H4 (cell line): Measurements from ENCODE around the gene UBE2K. TPM values are rescaled to one million over a fixed set of nuclear protein-coding genes. Genes with fewer than 3 reads are reported as not detected.
"Not testable (repeated sequence)": the region's sequence is repeated elsewhere in the genome, so short reads cannot be mapped to it uniquely, and the experiment has no call there.

Experiments used
- DNase-seq: peaks from one replicate; pipeline ENCODE4 v3.0.0-alpha.2; 2015; ENCODE audit warnings: low spot score
- total RNA-seq: library from RNA; depleted of rRNA; stranded (reverse); fragments of >200 nt; shearing (Covaris generic); gene quantifications from 2 replicates; pipeline ENCODE4 v1.2.3, GENCODE V29; 2014; rRNA removed

Gene UBE2K
- total RNA-seq, 1 experiment from 2014 or later: 25.7 TPM

DNA sequence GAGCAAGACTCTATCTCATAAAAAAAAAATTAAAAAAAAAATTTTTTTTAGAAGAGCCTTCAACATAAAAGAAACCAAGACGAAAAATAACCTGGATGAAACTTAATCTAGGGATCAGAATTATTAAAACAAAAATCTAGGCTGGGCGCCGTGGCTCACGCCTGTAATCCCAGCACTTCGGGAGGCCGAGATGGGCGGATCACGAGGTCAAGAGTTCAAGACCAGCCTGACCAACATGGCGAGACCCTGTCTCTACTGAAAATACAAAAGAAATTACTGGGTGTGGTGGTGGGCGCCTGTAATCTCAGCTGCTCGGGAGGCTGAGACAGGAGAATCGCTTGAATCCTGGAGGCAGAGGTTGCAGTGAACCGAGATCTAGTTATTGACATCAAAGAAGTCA lies 95.0 kb downstream of the UBE2K start:
- DNase-seq: not testable (repeated sequence)

DNA sequence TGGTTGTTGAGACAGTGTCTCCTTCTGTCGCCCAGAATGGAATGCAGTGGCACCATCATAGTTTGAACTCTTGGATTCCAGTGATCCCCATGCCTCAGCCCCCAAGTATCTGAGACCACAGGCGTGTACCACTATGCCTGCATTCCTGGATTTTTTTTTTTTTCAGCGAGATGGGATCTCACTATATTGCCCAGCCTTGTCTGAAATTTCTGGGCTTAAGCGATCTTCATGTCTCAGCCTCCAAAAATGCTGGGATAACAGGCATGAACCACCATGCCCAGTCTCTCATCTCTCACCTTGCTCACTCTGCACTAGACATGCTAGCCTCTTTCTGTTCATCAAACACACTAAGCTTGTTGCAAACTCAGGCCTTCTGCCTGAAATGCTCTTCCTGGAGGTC lies 104.1 kb downstream of the UBE2K start:
- DNase-seq: no peak

DNA sequence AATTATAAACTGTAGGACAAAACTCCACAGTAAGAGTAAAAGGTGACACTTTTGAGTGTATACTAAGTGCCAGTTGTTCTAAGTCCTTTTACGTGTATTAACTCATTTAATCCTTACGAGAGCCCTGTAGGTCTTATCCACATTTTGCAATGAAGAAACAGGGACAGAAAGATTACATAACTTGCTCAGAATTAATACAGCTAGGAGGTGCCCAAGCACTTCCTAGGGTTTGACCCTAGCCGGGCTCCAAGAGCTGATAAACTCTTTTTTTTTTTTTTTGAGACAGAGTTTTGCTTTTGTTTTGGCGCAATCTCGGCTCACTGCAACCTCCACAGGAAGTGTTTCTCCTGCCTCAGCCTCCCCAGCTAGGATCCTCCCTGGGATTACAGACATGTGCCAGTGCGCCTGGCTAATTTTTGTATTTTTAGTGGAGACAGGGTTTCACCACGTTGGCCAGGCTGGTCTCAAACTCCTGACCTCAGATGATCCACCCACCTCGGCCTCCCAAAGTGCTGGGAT lies 110.4 kb downstream of the UBE2K start:
- DNase-seq: no peak

DNA sequence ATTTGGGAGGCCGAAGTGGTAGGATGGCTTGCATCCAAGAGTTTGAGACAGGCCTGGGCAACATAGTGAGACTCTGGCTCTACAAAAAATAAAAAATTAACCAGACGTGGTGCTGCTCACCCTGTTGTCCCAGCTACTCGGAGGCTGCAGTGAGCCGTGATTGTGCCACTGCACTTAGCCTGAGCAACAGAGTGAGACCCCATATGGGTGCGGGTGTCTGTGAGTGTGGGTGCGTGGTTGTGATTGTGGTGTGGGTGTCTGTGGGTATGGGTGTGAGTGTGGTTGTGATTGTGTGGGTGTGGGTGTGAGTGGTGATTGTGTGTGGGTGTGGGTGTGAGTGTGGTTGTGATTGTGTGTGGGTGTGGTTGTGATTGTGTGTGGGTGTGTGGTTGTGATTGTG lies 114.6 kb downstream of the UBE2K start:
- DNase-seq: no peak

DNA sequence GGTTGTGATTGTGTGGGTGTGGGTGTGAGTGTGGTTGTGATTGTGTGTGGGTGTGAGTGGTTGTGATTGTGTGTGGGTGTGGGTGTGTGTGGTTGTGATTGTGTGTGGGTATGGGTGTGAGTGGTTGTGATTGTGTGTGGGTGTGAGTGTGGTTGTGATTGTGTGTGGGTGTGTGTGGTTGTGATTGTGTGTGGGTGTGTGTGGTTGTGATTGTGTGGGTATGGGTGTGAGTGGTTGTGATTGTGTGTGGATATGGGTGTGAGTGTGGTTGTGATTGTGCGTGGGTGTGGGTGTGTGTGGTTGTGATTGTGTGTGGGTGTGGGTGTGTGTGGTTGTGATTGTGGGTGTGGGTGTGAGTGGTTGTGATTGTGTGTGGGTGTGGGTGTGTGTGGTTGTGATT lies 115.1 kb downstream of the UBE2K start:
- not testable (repeated sequence) for DNase-seq

DNA sequence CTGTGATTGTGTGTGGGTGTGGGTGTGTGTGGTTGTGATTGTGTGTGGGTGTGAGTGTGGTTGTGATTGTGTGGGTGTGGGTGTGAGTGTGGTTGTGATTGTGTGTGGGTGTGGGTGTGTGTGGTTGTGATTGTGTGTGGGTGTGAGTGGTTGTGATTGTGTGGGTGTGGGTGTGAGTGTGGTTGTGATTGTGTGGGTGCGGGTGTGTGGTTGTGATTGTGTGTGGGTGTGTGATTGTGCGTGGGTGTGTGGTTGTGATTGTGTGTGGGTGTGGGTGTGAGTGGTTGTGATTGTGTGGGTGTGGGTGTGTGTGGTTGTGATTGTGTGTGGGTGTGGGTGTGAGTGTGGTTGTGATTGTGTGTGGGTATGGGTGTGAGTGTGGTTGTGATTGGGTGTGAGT lies 115.8 kb downstream of the UBE2K start:
- DNase-seq: not testable (repeated sequence)

DNA sequence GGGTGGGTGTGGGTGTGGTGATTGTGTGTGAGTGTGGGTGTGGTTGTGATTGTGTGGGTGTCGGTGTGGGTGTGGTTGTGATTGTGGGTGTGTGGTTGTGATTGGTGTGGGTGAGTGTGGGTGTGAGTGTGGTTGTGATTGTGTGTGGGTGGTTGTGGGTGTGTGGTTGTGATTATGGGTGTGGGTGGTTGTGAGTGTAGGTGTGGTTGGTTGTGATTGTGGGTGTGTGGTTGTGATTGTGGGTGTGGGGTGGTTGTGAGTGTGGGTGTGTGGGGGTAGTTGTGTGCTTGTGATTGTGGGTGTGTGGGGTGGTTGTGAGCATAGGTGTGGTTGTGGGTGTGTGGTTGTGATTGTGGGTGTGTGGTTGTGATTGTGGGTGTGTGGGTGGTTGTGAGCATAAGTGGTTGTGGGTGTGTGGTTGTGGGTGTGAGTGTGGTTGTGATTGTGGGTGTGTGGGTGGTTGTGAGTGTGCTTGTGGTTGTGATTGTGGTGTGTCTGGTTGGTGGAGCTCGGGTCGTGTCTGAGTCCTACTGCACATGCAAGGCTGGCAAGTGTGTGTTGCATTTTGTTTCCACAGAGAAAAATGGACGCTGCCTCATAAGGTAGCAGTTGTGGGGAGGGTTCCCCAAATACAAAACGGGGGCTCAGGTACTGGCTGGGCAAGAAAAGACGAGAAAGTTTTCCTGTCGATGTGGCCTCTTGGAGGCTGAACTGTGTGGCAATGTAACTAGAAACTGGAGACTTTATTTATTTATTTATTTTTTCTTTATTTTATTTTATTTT lies 116.7 kb downstream of the UBE2K start:
- DNase-seq: no peak

DNA sequence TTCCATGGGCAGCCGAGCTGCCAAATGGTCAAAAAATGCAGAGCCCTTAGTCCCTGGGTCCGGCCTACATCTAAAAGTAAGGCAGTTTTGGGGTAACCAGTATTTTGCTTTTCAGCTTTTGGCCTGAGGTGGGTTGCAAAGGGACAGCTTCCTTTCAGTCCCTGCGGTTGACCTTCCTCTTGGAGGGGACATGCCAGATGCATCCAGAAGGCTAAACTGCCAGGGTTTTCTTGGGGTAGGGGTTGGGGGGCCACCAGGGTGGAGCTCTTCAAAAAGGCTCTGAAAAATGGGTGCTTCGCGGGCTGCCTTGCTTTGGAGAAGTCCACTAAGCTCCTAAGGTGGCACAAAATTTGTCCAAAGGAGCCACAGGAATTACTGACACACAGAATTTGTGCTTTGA lies 120.7 kb downstream of the UBE2K start:
- no peak for DNase-seq

DNA sequence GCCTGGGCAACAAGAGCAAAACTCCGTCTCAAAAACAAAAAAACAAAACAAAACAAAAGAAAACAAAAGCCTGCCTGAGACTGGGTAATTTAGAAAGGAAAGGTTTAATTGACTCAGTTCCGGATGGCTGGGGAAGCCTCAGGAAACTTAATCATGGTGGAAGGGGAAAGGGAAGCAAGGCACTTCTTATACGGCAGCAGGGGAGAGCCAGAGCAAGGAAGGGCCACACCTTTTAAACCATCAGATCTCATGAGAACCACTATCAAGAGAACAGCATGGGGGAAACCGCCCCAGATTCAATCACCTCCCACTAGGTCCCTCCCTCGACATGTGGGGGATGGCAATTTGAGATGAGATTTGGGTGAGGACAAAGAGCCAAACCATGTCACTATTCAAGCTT lies 122.2 kb downstream of the UBE2K start:
- DNase-seq: no peak

DNA sequence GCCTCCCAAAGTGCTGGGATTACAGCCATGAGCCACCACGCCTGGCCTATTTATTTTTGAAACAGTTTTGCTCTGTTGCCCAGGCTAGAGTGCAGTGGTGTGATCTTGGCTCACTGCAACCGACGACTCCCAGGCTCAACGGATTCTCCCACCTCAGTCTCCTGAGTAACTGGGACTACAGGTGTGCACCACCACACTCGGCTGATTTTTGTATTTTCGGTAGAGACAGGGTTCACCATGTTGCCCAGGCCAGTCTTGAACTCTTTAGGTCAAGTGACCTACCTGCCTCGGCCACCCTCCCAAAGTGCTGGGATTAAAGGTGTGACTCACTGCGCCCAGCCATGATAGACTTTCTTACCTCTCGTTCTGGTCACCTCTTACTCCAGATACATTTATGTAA lies 124.0 kb downstream of the UBE2K start:
- DNase-seq: no peak

DNA sequence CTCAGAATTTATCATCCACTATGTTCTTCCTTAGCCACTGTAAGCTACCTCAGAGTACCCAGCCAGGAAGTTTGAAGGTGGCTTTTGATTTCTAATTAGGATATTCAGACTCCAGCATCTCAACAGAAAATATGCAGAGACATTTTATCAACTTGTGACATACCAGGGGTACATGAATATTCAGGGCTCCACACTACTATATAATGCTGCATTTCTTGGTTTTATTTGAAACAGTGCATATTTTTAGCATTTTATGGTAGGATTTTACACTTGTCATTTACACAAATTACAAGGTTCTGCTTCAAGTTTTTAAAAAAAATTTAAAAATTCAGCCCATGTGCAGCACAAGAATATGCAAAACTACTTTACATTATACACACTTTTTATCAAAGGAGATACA lies 124.7 kb downstream of the UBE2K start:
- DNase-seq: no peak

DNA sequence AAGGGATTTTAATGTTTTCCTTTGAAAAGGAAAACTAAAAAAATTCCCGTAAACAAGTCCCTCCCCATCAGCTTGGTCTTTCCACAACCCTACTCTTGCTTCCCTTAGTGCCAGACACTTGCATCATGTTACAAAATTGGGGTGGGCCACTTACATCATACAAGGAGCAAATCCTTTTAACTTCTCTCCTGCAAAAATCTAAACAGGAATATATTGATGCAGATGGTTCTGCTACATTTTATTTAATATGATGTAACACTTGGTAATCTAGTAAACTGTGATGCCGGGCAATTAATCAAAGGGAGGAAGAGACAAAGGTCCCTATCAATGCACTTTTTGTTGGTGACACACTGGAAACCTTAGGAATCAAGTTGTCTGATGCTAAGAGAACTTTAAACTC lies 125.3 kb downstream of the UBE2K start:
- DNase-seq: peak; percentile 50

DNA sequence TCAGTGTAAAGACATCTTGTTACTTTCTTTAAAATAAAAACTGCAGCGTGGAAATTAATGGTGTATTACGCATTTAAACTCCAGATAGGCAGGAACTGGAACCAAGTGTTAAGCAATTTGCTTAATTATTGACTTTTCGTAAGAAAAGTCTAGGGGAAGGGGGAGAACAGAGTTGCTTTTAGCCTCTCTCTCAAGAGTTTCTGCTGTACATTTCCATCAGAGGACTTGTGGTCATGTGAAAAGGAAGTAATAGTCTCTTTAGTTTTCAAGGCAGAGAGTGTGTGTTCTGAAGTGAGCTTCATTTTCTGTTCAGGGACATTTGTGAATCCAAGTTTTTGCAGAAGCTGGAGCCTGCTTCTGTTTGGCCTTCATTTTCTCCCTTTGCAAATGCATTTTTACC lies 127.2 kb downstream of the UBE2K start:
- no peak for DNase-seq

DNA sequence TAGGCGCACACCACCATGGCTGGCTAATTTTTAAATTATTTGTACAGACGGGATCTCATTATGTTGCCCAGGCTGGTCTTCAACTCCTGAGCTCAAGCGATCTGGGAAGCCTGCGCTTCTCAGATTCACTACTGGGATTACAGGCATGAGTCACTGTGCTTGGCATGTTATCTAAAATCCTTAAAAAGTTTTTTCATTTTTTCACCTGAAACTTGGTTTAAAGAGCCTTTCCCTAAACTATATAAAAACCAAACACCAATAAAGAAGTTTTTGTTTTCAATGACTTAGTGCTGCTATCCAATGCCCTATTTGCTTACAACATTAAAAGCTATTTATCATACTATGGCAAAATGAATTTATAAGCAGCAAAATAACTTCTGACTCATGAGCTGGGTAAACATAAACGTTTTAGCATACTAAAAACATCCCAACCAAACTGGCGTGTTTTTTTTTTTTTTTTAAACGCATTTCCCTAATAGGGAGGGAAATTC lies 127.8 kb downstream of the UBE2K start:
- DNase-seq: peak; percentile 57

Other genes with a start within 250 kb of the UBE2K start
- gene RPL9, start 239.2 kb upstream of the UBE2K start, total RNA-seq: 4,508 and 5,734 TPM in 2 replicates
- gene LIAS, start 239.1 kb upstream of the UBE2K start, total RNA-seq: 13.6 and 16.6 TPM in 2 replicates
- gene UGDH, start 170.7 kb upstream of the UBE2K start, total RNA-seq: 118 and 170 TPM in 2 replicates
- gene SMIM14, start 59.3 kb upstream of the UBE2K start, total RNA-seq: 64.1 and 73.3 TPM in 2 replicates